Measurements from ENCODE around the gene HOOK1.
"Not testable (repeated sequence)": the region's sequence is repeated elsewhere in the genome, so short reads cannot be mapped to it uniquely, and the experiment has no call there.

Gene HOOK1

DNA sequence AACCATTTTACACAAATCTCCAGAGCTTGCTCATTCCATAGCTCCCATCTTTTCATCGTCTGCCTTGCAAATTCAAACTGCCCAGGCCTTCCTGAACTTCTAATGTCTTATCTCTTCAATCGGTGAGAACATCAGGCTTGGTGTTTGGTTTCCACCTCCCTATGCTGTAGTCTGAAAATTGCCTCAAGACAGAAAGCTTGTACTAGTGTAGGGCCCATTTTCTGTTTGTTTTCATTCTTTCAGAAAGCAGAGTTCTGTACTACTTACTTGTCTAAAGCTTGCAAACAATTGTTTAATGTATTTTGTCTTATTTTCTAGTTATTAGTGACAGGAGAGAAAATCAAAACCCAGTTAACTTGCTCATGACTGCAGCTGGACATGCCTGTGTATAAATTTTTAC lies 16.8 kb downstream of the HOOK1 start:
- no peak overlapping the region for H3K4me3 ChIP-seq (ENCODE audit: low read depth, low read length)
- no peaks in the 10 kb centered on the region for H3K27me3 ChIP-seq (ENCODE audit: control insufficient read depth, insufficient read depth, low read length)
- no peaks in the 10 kb centered on the region for H3K36me3 ChIP-seq (ENCODE audit: control insufficient read depth, insufficient read depth, low read length)
- no peak overlapping the region for H3K9ac ChIP-seq (ENCODE audit: low read depth, low read length)
- H3K4me1 ChIP-seq (ENCODE audit: control insufficient read depth, insufficient read depth, low read length), result no peaks in the 10 kb centered on the region
- H3K9me3 ChIP-seq (ENCODE audit: control insufficient read depth, insufficient read depth, low read length), result no peaks in the 10 kb centered on the region

DNA sequence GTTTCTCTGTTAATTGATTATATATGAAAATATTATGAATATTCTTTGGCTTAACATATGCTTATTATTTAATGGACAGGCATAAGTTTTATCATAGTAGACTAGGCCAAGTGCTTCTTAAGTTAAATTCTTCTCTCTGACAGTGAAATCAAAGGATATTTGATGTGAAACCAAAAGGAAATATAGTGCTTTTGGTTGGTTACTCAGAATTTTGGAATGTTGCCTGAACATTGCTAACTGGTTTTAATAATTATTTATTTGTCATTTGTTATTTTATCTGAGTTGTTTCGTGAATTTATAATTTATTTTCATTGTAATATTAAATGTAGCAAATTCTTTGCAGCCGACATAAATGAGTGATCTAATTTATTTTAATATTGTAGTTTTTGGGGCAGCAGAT lies 18.3 kb downstream of the HOOK1 start:
- H3K4me1 ChIP-seq (ENCODE audit: control insufficient read depth, insufficient read depth, low read length), result no peaks in the 10 kb centered on the region
- no peaks in the 10 kb centered on the region for H3K27me3 ChIP-seq (ENCODE audit: control insufficient read depth, insufficient read depth, low read length)
- no peaks in the 10 kb centered on the region for H3K36me3 ChIP-seq (ENCODE audit: control insufficient read depth, insufficient read depth, low read length)
- no peaks in the 10 kb centered on the region for H3K9me3 ChIP-seq (ENCODE audit: control insufficient read depth, insufficient read depth, low read length)
- no peak overlapping the region for H3K4me3 ChIP-seq (ENCODE audit: low read depth, low read length)
- no peak overlapping the region for H3K9ac ChIP-seq (ENCODE audit: low read depth, low read length)

DNA sequence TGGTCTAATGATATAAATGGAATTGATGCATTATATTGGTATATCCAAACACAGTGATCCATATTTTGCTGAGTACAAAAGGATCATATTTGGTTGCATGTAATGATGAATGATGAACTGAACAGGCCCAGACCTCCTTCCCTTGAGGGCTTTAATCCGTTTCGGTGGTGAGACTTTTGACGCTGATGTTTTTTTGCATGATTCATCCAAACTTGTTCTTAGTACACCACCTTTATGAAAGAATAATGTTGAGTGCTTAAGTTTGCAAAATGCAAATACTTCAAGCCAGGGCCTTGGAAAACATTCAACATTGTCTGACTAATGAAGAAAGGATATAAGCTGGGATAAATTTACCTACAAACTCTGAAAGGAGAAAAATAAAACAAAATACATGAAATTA lies 19.2 kb downstream of the HOOK1 start:
- no peak overlapping the region for H3K4me3 ChIP-seq (ENCODE audit: low read depth, low read length)
- no peaks in the 10 kb centered on the region for H3K27me3 ChIP-seq (ENCODE audit: control insufficient read depth, insufficient read depth, low read length)
- no peaks in the 10 kb centered on the region for H3K4me1 ChIP-seq (ENCODE audit: control insufficient read depth, insufficient read depth, low read length)
- no peaks in the 10 kb centered on the region for H3K36me3 ChIP-seq (ENCODE audit: control insufficient read depth, insufficient read depth, low read length)
- no peaks in the 10 kb centered on the region for H3K9me3 ChIP-seq (ENCODE audit: control insufficient read depth, insufficient read depth, low read length)
- no peak overlapping the region for H3K9ac ChIP-seq (ENCODE audit: low read depth, low read length)

DNA sequence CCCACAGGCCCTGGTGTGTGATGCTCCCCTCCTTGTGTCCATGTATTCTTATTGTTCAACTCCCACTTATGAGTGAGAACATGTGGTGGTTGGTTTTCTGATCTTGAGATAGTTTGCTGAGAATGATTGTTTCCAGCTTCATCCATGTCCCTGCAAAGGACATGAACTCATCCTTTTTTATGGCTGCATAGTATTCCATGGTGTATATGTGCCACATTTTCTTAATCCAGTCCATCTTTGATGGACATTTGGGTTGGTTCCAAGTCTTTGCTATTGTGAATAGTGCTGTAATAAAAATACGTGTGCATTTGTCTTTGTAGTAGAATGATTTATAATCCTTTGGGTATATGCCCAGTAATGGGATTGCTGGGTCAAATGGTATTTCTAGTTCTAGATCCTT lies 23.1 kb downstream of the HOOK1 start:
- H3K27me3 ChIP-seq (ENCODE audit: control insufficient read depth, insufficient read depth, low read length); H3K4me3 ChIP-seq (ENCODE audit: low read depth, low read length); H3K4me1 ChIP-seq (ENCODE audit: control insufficient read depth, insufficient read depth, low read length); H3K9ac ChIP-seq (ENCODE audit: low read depth, low read length); H3K9me3 ChIP-seq (ENCODE audit: control insufficient read depth, insufficient read depth, low read length); H3K36me3 ChIP-seq (ENCODE audit: control insufficient read depth, insufficient read depth, low read length): not testable (repeated sequence)

DNA sequence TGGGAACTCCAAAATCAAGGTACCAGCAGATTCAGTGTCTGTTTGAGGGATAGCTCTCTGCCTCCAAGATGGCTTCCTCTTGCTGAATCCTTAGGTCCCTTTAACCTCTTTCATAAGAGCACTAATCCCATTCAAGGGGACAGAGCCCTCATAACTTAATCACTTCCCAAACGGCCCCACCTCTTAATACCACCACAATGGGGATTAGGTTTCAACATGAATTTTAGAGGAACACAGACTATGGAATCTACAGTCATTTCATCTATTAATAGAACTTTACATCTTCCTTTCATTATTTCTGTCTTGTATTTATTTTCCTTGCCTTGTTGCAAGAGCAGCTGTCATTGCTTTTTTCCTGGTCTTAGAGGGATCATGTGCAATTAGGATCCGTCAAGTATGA lies 30.3 kb downstream of the HOOK1 start:
- Histone ChIP-seq H3K36me3 (ENCODE audit: control insufficient read depth, insufficient read depth, low read length) (no peaks in the 10 kb centered on the region), H3K9ac (ENCODE audit: low read depth, low read length) (no peak overlapping the region)

DNA sequence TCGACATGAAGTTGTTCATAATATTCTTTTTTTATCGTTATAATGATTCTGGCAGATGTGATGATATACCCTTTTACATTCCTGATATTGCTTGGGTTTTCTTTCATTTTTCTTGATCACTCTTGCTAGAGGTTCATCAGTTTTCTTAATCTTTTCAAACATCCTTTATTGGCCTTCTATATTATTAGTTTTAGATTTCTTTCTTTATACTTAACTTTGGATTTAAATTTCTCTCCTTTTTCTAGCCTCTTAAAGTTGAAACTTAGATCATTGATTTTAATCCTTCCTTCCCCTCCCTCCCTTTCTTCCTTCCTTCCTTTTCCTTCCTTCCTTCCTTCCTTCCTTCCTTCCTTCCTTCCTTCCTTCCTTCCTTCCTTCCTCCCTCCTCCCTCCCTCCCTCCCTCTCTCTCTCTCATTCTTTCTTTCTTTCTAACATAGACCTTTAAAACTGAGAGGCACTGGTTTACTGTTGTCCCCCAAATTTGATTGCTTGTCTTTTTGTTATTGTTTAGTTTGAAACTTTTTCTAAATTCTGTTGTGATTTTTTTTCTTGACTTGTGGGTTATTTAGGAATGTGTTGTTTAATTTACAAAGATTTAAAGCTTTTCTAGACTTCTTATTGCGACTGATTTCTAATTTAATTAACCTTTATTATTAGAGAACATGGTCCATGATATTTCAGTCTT lies 31.6 kb downstream of the HOOK1 start:
- H3K36me3 ChIP-seq (ENCODE audit: control insufficient read depth, insufficient read depth, low read length), result no peaks in the 10 kb centered on the region
- H3K9ac ChIP-seq (ENCODE audit: low read depth, low read length), result no peak overlapping the region
- H3K4me3 ChIP-seq (ENCODE audit: low read depth, low read length), result no peak overlapping the region
- no peaks in the 10 kb centered on the region for H3K27me3 ChIP-seq (ENCODE audit: control insufficient read depth, insufficient read depth, low read length)
- H3K9me3 ChIP-seq (ENCODE audit: control insufficient read depth, insufficient read depth, low read length), result no peaks in the 10 kb centered on the region
- no peaks in the 10 kb centered on the region for H3K4me1 ChIP-seq (ENCODE audit: control insufficient read depth, insufficient read depth, low read length)

More for the DNA sequence above, 30.3 kb downstream of the HOOK1 start:
- Histone ChIP-seq H3K4me1 (ENCODE audit: control insufficient read depth, insufficient read depth, low read length) (no peaks in the 10 kb centered on the region), H3K27me3 (ENCODE audit: control insufficient read depth, insufficient read depth, low read length) (no peaks in the 10 kb centered on the region), H3K9me3 (ENCODE audit: control insufficient read depth, insufficient read depth, low read length) (no peaks in the 10 kb centered on the region), H3K4me3 (ENCODE audit: low read depth, low read length) (no peak overlapping the region)

DNA sequence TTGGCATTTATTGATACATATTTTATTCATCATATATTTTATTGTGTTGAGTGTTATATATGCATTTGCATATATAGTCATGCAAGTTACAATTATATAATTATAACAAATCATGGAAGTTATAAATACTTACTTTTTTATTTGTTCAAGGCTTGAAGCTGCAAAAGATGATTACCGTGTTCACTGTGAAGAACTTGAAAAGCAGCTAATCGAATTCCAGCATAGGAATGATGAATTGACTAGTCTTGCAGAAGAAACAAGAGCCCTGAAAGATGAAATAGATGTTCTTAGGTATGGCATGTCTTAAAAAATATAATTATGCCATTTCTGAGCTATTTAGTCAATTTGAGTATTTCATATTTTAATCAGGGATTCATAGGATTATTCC lies 32.1 kb downstream of the HOOK1 start:
- H3K27me3 ChIP-seq (ENCODE audit: control insufficient read depth, insufficient read depth, low read length), result no peaks in the 10 kb centered on the region
- H3K4me1 ChIP-seq (ENCODE audit: control insufficient read depth, insufficient read depth, low read length), result no peaks in the 10 kb centered on the region
- no peaks in the 10 kb centered on the region for H3K36me3 ChIP-seq (ENCODE audit: control insufficient read depth, insufficient read depth, low read length)
- no peak overlapping the region for H3K9ac ChIP-seq (ENCODE audit: low read depth, low read length)
- no peaks in the 10 kb centered on the region for H3K9me3 ChIP-seq (ENCODE audit: control insufficient read depth, insufficient read depth, low read length)
- no peak overlapping the region for H3K4me3 ChIP-seq (ENCODE audit: low read depth, low read length)

DNA sequence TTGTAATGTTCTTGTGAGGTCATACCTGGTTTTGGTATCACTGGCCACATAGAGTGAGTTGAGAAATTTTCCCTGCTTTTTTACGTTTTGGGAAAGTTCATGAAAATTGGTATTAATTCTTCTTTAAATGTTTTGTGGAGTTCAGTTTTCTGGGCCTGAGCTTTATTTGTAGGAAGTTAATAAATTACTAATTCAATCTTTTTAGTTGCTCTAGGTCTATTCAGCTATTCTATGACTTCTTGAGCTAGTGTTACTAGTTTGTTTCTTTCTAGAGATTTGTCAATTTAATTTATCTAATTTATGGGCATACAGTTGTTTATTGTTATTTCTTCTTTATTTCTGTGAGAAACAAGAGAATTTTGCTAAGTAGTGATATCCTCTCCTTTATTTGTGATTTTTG lies 37.4 kb downstream of the HOOK1 start:
- Histone ChIP-seq H3K9me3 (ENCODE audit: control insufficient read depth, insufficient read depth, low read length) (no peaks in the 10 kb centered on the region), H3K9ac (ENCODE audit: low read depth, low read length) (no peak overlapping the region), H3K27me3 (ENCODE audit: control insufficient read depth, insufficient read depth, low read length) (no peaks in the 10 kb centered on the region), H3K4me3 (ENCODE audit: low read depth, low read length) (no peak overlapping the region), H3K4me1 (ENCODE audit: control insufficient read depth, insufficient read depth, low read length) (no peaks in the 10 kb centered on the region), H3K36me3 (ENCODE audit: control insufficient read depth, insufficient read depth, low read length) (no peaks in the 10 kb centered on the region)

DNA sequence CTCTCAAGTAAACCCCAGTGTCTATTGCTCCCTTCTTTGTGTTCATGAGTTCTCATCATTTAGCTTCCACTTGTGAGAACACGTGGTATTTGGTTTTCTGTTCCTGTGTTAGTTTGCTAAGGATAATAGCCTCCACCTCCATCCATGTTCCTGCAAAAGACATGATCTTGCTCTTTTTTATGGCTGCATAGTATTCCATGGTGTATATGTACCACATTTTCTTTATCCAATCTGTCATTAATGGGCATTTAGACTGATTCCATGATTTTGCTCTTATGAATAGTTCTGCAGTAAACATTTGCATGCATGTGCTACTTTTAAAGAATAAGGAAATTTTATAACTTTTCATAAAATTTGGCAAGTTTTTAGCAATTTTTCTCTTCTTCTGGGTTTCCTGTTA lies 40.5 kb downstream of the HOOK1 start:
- H3K9me3 ChIP-seq (ENCODE audit: control insufficient read depth, insufficient read depth, low read length); H3K4me3 ChIP-seq (ENCODE audit: low read depth, low read length); H3K9ac ChIP-seq (ENCODE audit: low read depth, low read length); H3K4me1 ChIP-seq (ENCODE audit: control insufficient read depth, insufficient read depth, low read length); H3K36me3 ChIP-seq (ENCODE audit: control insufficient read depth, insufficient read depth, low read length); H3K27me3 ChIP-seq (ENCODE audit: control insufficient read depth, insufficient read depth, low read length): not testable (repeated sequence)

DNA sequence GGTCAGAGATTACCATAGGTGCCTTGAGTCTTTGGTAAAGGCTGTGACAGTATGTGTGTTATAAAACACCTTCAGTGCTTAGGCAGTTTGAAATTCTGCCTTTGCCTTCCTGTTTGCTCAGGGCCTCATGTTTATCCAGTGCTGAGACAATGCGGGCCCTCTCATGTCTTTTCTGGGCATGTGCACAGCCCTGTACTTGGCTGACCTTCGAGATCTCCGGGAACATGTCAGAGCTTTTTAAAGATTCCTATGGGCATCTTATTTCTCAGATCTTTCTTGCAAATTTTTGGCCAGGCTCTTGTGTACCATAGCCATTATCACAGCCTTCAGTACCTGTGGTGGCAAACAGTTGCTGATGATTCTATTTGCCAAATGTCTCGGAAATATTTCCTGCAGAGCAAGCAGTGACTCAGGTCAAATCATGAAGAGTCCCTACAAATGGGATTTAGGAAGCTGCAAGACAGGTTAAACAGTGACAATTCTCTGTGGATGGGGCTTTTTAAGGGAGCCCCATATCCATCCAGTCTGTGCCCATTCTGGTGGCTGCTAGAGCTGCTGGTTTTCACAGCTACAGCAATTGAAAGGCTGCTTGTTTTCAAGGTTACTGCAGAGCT lies 42.1 kb downstream of the HOOK1 start:
- Histone ChIP-seq H3K27me3 (ENCODE audit: control insufficient read depth, insufficient read depth, low read length) (no peaks in the 10 kb centered on the region), H3K9me3 (ENCODE audit: control insufficient read depth, insufficient read depth, low read length) (no peaks in the 10 kb centered on the region), H3K9ac (ENCODE audit: low read depth, low read length) (no peak overlapping the region)

DNA sequence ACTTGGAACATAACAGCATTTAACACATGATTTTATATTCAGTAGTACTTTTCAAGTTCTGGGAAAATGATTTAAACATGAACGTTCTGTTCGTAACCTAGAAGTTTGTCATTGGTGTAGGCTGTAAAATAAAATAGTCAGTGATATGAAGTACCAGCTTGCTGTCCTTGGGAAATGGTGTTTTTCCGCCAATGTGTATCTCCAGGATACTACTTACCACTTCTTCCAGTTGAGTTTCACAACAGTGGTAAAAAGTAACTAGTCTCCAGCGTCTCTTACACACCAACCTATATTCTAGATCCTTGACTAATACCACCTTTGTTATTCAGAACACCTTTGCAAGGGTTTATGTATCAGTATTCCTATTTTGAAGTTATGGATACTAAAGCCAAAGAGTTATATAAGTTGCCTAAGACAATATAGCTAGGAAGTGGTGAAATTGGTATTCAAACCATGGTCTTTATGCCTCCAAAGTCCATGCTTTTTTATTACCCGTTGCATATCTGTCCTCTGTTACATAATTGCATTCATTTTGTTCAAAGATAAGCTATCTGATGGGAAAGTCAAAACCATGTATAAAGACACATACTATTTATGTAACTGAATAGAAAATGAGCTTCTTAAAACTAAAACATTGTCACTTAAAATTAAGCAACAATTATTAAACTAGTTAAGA lies 43.1 kb downstream of the HOOK1 start:
- H3K9ac ChIP-seq (ENCODE audit: low read depth, low read length), result no peak overlapping the region
- H3K27me3 ChIP-seq (ENCODE audit: control insufficient read depth, insufficient read depth, low read length), result no peaks in the 10 kb centered on the region
- H3K4me1 ChIP-seq (ENCODE audit: control insufficient read depth, insufficient read depth, low read length), result no peaks in the 10 kb centered on the region
- H3K36me3 ChIP-seq (ENCODE audit: control insufficient read depth, insufficient read depth, low read length), result no peaks in the 10 kb centered on the region
- H3K9me3 ChIP-seq (ENCODE audit: control insufficient read depth, insufficient read depth, low read length), result no peaks in the 10 kb centered on the region
- no peak overlapping the region for H3K4me3 ChIP-seq (ENCODE audit: low read depth, low read length)

More for the DNA sequence above, 42.1 kb downstream of the HOOK1 start:
- Histone ChIP-seq H3K4me1 (ENCODE audit: control insufficient read depth, insufficient read depth, low read length) (no peaks in the 10 kb centered on the region), H3K36me3 (ENCODE audit: control insufficient read depth, insufficient read depth, low read length) (no peaks in the 10 kb centered on the region), H3K4me3 (ENCODE audit: low read depth, low read length) (no peak overlapping the region)

DNA sequence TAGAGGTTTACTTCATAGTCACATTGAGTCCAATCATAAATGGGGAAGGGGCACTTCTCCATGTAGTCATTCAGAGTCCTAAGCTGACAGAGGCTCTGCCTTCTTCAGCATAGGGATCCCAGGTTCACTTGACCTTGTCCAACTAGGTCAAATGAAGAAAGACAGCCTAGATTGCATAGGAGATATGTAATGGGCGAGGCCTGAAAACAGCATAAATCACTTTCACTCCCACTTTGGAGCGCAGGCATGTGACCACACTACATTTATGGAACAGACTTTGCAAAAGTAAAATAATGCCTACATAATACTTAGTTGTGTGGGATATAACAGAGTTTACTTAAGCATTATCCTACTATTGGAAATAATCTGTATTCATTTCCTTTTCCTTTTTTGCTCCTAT lies 51.7 kb downstream of the HOOK1 start:
- Histone ChIP-seq H3K27me3 (ENCODE audit: control insufficient read depth, insufficient read depth, low read length) (no peaks in the 10 kb centered on the region), H3K9me3 (ENCODE audit: control insufficient read depth, insufficient read depth, low read length) (no peaks in the 10 kb centered on the region), H3K9ac (ENCODE audit: low read depth, low read length) (no peak overlapping the region), H3K4me1 (ENCODE audit: control insufficient read depth, insufficient read depth, low read length) (no peaks in the 10 kb centered on the region), H3K4me3 (ENCODE audit: low read depth, low read length) (no peak overlapping the region), H3K36me3 (ENCODE audit: control insufficient read depth, insufficient read depth, low read length) (peaks cover 3% of the 10 kb centered on the region)
